NCI-H2196 treated with DMSO at 0.1 percent for 48 hours (cell line): Measurements from ENCODE around the gene ANP32B.

ENCODE experiments used
- DNase-seq: peaks from one replicate; lab custom pipeline; 2025; ENCODE audit not compliant: unreplicated experiment; lab: John Stamatoyannopoulos, UW

Gene ANP32B

DNA sequence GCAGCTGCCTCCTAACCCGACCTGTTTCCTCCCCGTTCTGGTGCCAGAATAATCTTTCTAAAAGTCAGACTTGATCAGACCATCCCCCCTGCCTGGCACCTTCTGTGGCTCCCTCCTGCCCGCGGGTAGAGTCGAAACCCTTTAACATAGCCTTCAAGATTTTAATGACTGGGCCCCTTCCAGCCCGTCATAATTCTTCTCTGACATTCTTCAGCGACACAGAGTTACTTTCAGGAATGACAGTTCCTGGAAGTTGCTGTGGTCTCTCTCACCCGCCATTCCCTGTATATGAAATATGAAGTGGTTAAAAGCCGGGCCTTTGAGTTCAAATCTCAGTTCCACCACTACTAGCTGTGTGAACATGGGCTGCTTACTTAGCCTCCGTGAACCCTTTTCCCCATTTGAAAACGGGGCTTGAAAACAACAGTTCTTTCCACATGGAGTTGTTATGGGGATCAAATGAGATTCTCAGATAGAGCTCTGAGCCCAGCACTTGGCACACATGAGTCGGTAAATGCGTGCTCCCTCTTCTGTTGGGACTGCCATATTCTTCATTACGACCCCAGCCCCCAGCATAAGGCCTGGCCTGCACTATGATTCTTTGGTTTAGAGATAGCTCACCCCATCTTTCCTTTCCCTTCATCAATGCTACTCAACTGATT, 74.1 kb downstream of the ANP32B start:
- DNase-seq = no peak

DNA sequence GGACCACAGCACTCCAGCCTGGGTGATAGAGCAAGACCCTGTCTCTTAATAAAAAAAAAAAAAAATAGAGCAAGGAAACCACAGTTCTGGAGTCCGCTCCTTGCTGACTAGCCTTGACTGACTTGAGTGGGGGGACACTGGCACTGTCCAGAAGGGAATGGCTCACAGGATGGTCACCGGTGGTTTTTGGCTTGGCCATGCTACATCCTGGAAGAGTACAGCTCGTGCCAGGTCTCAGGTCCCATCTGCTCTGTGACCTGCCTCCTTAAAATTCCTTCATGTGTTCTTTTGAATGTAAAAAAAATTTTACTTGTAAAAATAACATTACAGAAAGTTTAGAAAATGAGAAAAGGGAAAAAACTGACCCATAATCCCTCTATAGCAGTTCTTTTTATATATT, 79.0 kb downstream of the ANP32B start:
- no peak for DNase-seq

GRCh38 chr9:98064623-98065392, 81.7 kb downstream of the ANP32B start:
- no peak for DNase-seq
